GM18870 (cell line): ENCODE data around the gene UNG.
"Not testable (repeated sequence)": the region's sequence is repeated elsewhere in the genome, so short reads cannot be mapped to it uniquely, and the experiment has no call there.

Experiments
- ATAC-seq: cut with Tn5 transposase; IDR thresholded peaks from one replicate; pipeline ENCODE4 v1.9.1; 2021; ENCODE audit warnings: moderate library complexity; ENCODE audit not compliant: unreplicated experiment

UNG gene

GRCh38 chr12:109120557-109120956, 23.2 kb downstream of the UNG start:
- ATAC-seq, result no peak

- no peak for ATAC-seq
These were observed 24.0 kb downstream of the UNG start for GRCh38 chr12:109121346-109121880.

GRCh38 chr12:109124878-109125648, 27.7 kb downstream of the UNG start:
- no peak for ATAC-seq

GRCh38 chr12:109125791-109126190, 28.4 kb downstream of the UNG start:
- ATAC-seq, result no peak

- no peak for ATAC-seq
These were observed 29.4 kb downstream of the UNG start for GRCh38 chr12:109126784-109127183.

GRCh38 chr12:109127533-109128242, 30.3 kb downstream of the UNG start:
- ATAC-seq, result no peak

GRCh38 chr12:109130297-109131153, 33.1 kb downstream of the UNG start:
- no peak for ATAC-seq

- ATAC-seq, result no peak
These were observed 34.0 kb downstream of the UNG start for GRCh38 chr12:109131154-109132050.

GRCh38 chr12:109134186-109134917, 37.0 kb downstream of the UNG start:
- no peak for ATAC-seq

GRCh38 chr12:109137055-109137454, 39.7 kb downstream of the UNG start:
- ATAC-seq, result no peak

GRCh38 chr12:109139360-109139759, 42.0 kb downstream of the UNG start:
- ATAC-seq, result no peak

- ATAC-seq, result no peak
These were observed 42.4 kb downstream of the UNG start for GRCh38 chr12:109139791-109140190.

- no peak for ATAC-seq
These were observed 43.2 kb downstream of the UNG start for GRCh38 chr12:109140560-109140959.

- no peak for ATAC-seq
These were observed 46.8 kb downstream of the UNG start for GRCh38 chr12:109144224-109144623.

- ATAC-seq, result not testable (repeated sequence)
These were observed 49.7 kb downstream of the UNG start for GRCh38 chr12:109147126-109147525.

GRCh38 chr12:109147954-109148353, 50.6 kb downstream of the UNG start:
- no peak for ATAC-seq

GRCh38 chr12:109150124-109150640, 52.8 kb downstream of the UNG start:
- ATAC-seq, result no peak

GRCh38 chr12:109151457-109151856, 54.1 kb downstream of the UNG start:
- ATAC-seq, result no peak

- ATAC-seq, result no peak
These were observed 56.5 kb downstream of the UNG start for GRCh38 chr12:109153821-109154441.
